ENCODE measurements around the gene ARFIP1. TPM values are rescaled to one million over a fixed set of nuclear protein-coding genes. Genes with fewer than 3 reads are reported as not detected.

Gene ARFIP1
- total RNA-seq, 3 donors from 2014 or later: 41.9 to 81.4 (median 50.1) TPM

DNA sequence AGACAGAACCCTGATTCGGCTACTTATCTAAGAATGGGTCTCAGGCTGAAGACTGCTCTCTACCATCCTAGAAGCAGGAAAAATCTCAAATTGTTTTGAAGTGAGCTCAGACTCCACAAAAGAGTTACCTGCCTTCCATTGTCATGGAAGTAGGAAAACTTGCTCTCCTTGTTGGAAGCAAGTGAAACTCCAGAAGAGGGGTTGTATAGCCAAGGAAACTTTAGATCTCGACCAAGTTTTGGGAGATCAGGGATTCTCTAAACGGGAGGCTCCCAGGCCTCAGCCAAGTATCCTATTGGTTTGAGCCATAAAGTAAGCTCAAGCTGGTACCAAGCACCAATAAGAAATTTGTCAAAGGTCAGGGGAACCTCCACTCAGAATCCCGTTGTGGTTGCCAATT is 147.2 kb downstream of the ARFIP1 start:
- no peaks in the 10 kb centered on the region for H3K4me1 ChIP-seq (ENCODE audit: low read depth)
- ATAC-seq: no peak
- H3K36me3 ChIP-seq (ENCODE audit: low read depth): no peaks in the 10 kb centered on the region
- intact Hi-C loops (cut with DNase I, micrococcal nuclease): no loop called here
- H3K9me3 ChIP-seq: no peaks in the 10 kb centered on the region
- no peak for TF ChIP-seq CTCF (IDR thresholded peaks at IDR 0.05)
- H3K4me3 ChIP-seq: no peak overlapping the region
- DNase-seq: no peak

DNA sequence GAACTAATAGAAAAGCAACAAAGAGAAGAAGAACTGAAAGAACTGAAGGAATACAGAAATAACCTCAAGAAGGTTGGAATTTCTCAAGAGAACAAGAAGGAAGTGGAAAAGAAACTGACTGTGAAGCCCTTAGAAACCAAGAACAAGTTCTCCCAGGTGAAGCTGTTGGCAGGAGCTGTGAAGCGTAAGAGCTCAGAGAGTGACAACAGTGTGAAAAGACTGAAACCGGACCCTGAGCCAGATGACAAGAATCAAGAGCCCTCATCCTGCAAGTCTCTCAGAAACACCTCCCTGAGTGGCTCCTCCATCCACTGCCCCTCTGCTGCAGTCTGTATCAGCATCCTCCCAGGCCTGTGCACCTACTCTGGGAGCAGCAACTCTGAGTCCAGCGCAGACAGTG is 148.0 kb downstream of the ARFIP1 start:
- Histone ChIP-seq H3K9me3 (no peaks in the 10 kb centered on the region), H3K36me3 (ENCODE audit: low read depth) (no peaks in the 10 kb centered on the region), H3K4me3 (no peak overlapping the region), H3K4me1 (ENCODE audit: low read depth) (no peaks in the 10 kb centered on the region)
- no peak for ATAC-seq
- intact Hi-C loops (cut with DNase I, micrococcal nuclease): no loop called here
- no peak for DNase-seq
- TF ChIP-seq CTCF (IDR thresholded peaks at IDR 0.05): no peak

- no peaks in the 10 kb centered on the region for H3K9me3 ChIP-seq
- no peak for ATAC-seq
- TF ChIP-seq CTCF (IDR thresholded peaks at IDR 0.05): no peak
- no peaks in the 10 kb centered on the region for H3K4me1 ChIP-seq (ENCODE audit: low read depth)
- H3K4me3 ChIP-seq: no peak overlapping the region
- DNase-seq: no peak
- intact Hi-C loops (cut with DNase I, micrococcal nuclease): no loop called here
- no peaks in the 10 kb centered on the region for H3K36me3 ChIP-seq (ENCODE audit: low read depth)
Measured at GRCh38 chr4:152928286-152928685, 148.5 kb downstream of the ARFIP1 start.

GRCh38 chr4:152929888-152930287 is 150.1 kb downstream of the ARFIP1 start:
- intact Hi-C loops (cut with DNase I, micrococcal nuclease): no loop called here

GRCh38 chr4:152935143-152935542 is 155.4 kb downstream of the ARFIP1 start:
- H3K4me1 ChIP-seq (ENCODE audit: low read depth): peaks cover 4% of the 10 kb centered on the region
- peak; percentile 63 to 73 (median 70) for DNase-seq
- peak; percentile 44 for ATAC-seq
- H3K9me3 ChIP-seq: no peaks in the 10 kb centered on the region
- no peaks in the 10 kb centered on the region for H3K36me3 ChIP-seq (ENCODE audit: low read depth)
- intact Hi-C loops (cut with DNase I, micrococcal nuclease): no loop called here
- H3K4me3 ChIP-seq: no peak overlapping the region
- TF ChIP-seq CTCF (IDR thresholded peaks at IDR 0.05): no peak

More at GRCh38 chr4:152929888-152930287, 150.1 kb downstream of the ARFIP1 start:
- no peaks in the 10 kb centered on the region for H3K9me3 ChIP-seq
- no peak overlapping the region for H3K4me3 ChIP-seq
- ATAC-seq (no peak), DNase-seq (no peak)
- H3K36me3 ChIP-seq (ENCODE audit: low read depth): no peaks in the 10 kb centered on the region
- TF ChIP-seq CTCF (IDR thresholded peaks at IDR 0.05): no peak
- no peaks in the 10 kb centered on the region for H3K4me1 ChIP-seq (ENCODE audit: low read depth)
